Measurements from ENCODE around the gene EIF4G1. TPM values are rescaled to one million over a fixed set of nuclear protein-coding genes. Genes with fewer than 3 reads are reported as not detected.

The EIF4G1 gene
- total and polyA plus RNA-seq, 2 of the 4 experiments (the other 2 are of a cell fraction), result 225 to 274 TPM

- dilution Hi-C loops (cut with HindIII; ENCODE audit: low sequenced_read_pairs, unreplicated experiment) (loop anchor here (25.0 kb wide), 1 partner anchor 177 kb away; no protein-coding TSS in a partner anchor), intact Hi-C loops (cut with micrococcal nuclease) (no loop called here), in situ Hi-C loops (cut with MboI; ENCODE audit: low sequenced_read_pairs) (no loop called here)
- ATAC-seq (ENCODE audit: low read depth) (no peak), DNase-seq (no peak)
- Histone ChIP-seq H3K4ac (ENCODE audit: low read depth, low read length) (peak overlapping the region; percentile 69; the same call in 1 of the 2 replicates), H3K9me1 (ENCODE audit: insufficient read depth, low read length) (peaks cover 13% of the 10 kb centered on the region; the same call in 1 of the 2 replicates), H2BK20ac (ENCODE audit: low read depth, low read length) (no peak overlapping the region), H3K18ac (ENCODE audit: low read depth, low read length) (no peak overlapping the region), H3K9ac (ENCODE audit: low read depth, low read length) (peak overlapping the region; percentile 83), H2BK5ac (ENCODE audit: low read depth, low read length, poor library complexity, severe bottlenecking) (no peak overlapping the region), H2AK9ac (replicated peaks; ENCODE audit: low read depth, low read length, poor library complexity) (peak overlapping the region; percentile 96), H3K4me2 (ENCODE audit: low read depth, low read length) (peak overlapping the region; percentile 99), H3K79me1 (ENCODE audit: low read depth in 1 of 2, low read length in 2 of 2) (peaks cover 5 to 39% of the 10 kb centered on the region in 2 experiments), H2BK15ac (ENCODE audit: low read depth, low read length) (no peak overlapping the region; the same call in 2 of the 3 replicates), H3K27ac (ENCODE audit: insufficient read depth, low read length) (no peak overlapping the region), H4K5ac (ENCODE audit: low read depth, low read length) (no peak overlapping the region), H4K91ac (ENCODE audit: insufficient read depth, low read depth, low read length) (no peak overlapping the region), H2AK5ac (ENCODE audit: low read depth, low read length) (peak overlapping the region; percentile 78; the same call in 1 of the 2 replicates), H4K20me1 (ENCODE audit: insufficient read depth, low read length) (peaks cover 10% of the 10 kb centered on the region), H2BK120ac (ENCODE audit: low read depth, low read length) (no peak overlapping the region), H3K9me3 (ENCODE audit: control insufficient read depth, insufficient read depth, low read length) (no peaks in the 10 kb centered on the region), H3K23ac (ENCODE audit: low read depth, low read length) (peak overlapping the region; percentile 86), H4K8ac (ENCODE audit: low read depth in 2 of 2, low read length in 2 of 2) (peak overlapping the region in 1 of 2 experiments; percentile 58; a peak in 1 of 4 replicates), H3K14ac (replicated peaks; ENCODE audit: low read depth, low read length) (peak overlapping the region; percentile 26), H3K27me3 (ENCODE audit: control insufficient read depth, insufficient read depth, low read length) (no peaks in the 10 kb centered on the region), H3K4me3 (ENCODE audit: insufficient read depth, low read depth, low read length) (peak overlapping the region; percentile 56), H2AFZ (replicated peaks; ENCODE audit: low read length, poor library complexity) (peak overlapping the region; percentile 99), H3K36me3 (ENCODE audit: control insufficient read depth, insufficient read depth, low read length) (peaks cover 8% of the 10 kb centered on the region), H3K4me1 (ENCODE audit: control insufficient read depth, insufficient read depth, low read length) (peaks cover 7% of the 10 kb centered on the region), H3K56ac (ENCODE audit: extremely low read depth, insufficient read depth, low read length) (no peak overlapping the region)
- TF ChIP-seq ELK1 (IDR thresholded peaks at IDR 0.05; ENCODE audit: borderline replicate concordance, low read depth, low read length) (no peak), USF2 (IDR thresholded peaks at IDR 0.05; ENCODE audit: low read depth, low read length) (no peak), CEBPB (IDR thresholded peaks at IDR 0.05; ENCODE audit: low read depth, low read length) (no peak), MXI1 (IDR thresholded peaks at IDR 0.05; ENCODE audit: borderline replicate concordance, low read depth, low read length) (no peak), MAZ (IDR thresholded peaks at IDR 0.05; ENCODE audit: borderline replicate concordance, low read depth, low read length) (no peak), CHD1 (IDR thresholded peaks at IDR 0.05; ENCODE audit: low read depth, low read length) (no peak), CTCF (conservative IDR thresholded peaks at IDR 0.05; ENCODE audit: low read depth, low read length) (no peak), POLR2A (IDR thresholded peaks at IDR 0.05; ENCODE audit: low read depth, low read length) (no peak)
- no TSS peak for BruUV-seq (replicated peaks)
- POLR2A ChIA-PET (ENCODE audit: unreplicated experiment), result no interaction called here
- WGBS, 2 experiments (ENCODE audit: extremely low coverage in 2 of 2, insufficient read length in 1 of 2), result 40 to 96% methylated on average over 2 to 6 of the region's 12 CpGs
- CTCF ChIA-PET, result interaction anchor here (1.2 kb wide), 1 partner anchor 201 kb away, joined by 3 read pairs; the partner anchor contains the start of gene EPHB3
Measured at GRCh38 chr3:184360070-184360928, 45.9 kb downstream of the EIF4G1 start.

All from IMR-90 (cell line).